ENCODE measurements around the gene TNK1.

Gene TNK1

DNA sequence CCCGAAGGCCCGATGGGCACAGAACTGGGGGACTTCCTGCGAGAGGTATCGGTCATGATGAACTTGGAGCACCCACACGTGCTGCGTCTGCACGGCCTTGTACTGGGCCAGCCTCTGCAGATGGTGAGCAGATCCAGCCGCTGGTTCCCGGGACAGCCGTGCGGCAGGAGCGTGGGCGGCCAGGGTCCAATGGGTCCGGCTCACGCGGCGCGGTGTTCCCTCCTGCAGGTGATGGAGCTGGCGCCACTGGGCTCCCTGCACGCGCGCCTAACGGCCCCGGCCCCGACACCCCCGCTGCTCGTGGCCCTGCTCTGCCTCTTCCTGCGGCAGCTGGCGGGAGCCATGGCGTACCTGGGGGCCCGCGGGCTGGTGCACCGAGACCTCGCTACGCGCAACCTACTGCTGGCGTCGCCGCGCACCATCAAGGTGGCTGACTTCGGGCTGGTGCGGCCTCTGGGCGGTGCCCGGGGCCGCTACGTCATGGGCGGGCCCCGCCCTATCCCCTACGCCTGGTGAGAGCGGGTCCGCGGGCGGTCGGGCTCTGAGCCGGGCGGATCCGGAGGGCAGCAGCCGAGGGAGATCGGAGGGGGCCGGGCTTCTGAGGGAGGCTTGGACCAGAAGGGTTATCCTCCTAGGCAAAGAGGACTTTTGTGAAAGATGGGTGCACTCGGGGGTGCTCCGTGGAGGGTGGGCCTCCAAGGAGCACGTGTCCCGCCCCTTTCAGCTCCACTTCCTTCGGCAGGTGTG, 3.0 kb downstream of the TNK1 start:
- TF ChIP-seq, protein P1, sequence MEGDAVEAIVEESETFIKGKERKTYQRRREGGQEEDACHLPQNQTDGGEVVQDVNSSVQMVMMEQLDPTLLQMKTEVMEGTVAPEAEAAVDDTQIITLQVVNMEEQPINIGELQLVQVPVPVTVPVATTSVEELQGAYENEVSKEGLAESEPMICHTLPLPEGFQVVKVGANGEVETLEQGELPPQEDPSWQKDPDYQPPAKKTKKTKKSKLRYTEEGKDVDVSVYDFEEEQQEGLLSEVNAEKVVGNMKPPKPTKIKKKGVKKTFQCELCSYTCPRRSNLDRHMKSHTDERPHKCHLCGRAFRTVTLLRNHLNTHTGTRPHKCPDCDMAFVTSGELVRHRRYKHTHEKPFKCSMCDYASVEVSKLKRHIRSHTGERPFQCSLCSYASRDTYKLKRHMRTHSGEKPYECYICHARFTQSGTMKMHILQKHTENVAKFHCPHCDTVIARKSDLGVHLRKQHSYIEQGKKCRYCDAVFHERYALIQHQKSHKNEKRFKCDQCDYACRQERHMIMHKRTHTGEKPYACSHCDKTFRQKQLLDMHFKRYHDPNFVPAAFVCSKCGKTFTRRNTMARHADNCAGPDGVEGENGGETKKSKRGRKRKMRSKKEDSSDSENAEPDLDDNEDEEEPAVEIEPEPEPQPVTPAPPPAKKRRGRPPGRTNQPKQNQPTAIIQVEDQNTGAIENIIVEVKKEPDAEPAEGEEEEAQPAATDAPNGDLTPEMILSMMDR (IDR thresholded peaks at IDR 0.05; ENCODE audit: control insufficient read depth, extremely low read depth, insufficient read depth), result no peak
- DNase-seq (ENCODE audit: low read depth), result no peak
- no peak overlapping the region for H3K4me3 ChIP-seq (ENCODE audit: low read depth, low read length)

DNA sequence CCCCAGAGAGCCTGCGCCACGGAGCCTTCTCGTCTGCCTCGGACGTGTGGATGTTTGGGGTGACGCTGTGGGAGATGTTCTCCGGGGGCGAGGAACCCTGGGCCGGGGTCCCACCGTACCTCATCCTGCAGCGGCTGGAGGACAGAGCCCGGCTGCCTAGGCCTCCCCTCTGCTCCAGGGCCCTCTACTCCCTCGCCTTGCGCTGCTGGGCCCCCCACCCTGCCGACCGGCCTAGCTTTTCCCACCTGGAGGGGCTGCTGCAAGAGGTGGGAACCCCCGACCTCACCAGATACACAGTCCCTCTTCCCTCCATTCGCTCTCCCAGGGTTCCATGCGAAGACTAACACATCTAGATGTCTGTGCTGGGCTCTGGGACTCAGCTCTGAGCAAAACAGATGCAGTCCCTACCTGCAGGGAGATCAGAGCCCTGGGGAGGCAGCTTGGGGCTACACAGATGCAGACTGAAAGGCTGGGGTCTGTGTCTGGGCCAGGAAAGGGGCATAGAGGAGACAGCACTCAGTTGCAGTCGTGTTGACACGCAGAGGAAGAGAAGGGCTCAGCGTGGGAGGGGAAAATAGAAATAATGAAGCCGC, 3.7 kb downstream of the TNK1 start:
- TF ChIP-seq, protein P1 (IDR thresholded peaks at IDR 0.05; ENCODE audit: control insufficient read depth, extremely low read depth, insufficient read depth), result no peak
- H3K4me3 ChIP-seq (ENCODE audit: low read depth, low read length), result no peak overlapping the region

DNA sequence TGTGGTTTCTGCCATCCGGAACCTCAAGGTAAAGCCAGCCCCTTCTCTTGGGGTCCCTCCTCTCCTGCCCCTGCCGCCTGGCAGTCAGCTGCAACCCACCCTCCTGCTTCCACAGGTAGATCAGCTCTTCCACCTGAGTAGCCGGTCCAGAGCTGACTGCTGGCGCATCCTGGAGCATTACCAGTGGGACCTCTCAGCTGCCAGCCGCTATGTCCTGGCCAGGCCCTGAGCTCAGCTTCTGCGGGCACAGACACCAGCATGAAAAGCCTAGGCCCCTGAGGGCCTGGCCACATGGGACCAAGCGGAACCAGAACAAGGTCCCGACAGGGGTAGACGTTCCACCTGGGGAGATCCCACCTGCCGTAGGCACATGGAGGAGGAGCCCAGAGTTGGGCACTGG, 8.0 kb downstream of the TNK1 start:
- no peak overlapping the region for H3K4me3 ChIP-seq (ENCODE audit: low read depth, low read length)
- DNase-seq (ENCODE audit: low read depth), result no peak
- TF ChIP-seq, protein P1 (IDR thresholded peaks at IDR 0.05; ENCODE audit: control insufficient read depth, extremely low read depth, insufficient read depth), result no peak

More for the DNA sequence above, 3.7 kb downstream of the TNK1 start:
- DNase-seq (ENCODE audit: low read depth), result no peak

DNA sequence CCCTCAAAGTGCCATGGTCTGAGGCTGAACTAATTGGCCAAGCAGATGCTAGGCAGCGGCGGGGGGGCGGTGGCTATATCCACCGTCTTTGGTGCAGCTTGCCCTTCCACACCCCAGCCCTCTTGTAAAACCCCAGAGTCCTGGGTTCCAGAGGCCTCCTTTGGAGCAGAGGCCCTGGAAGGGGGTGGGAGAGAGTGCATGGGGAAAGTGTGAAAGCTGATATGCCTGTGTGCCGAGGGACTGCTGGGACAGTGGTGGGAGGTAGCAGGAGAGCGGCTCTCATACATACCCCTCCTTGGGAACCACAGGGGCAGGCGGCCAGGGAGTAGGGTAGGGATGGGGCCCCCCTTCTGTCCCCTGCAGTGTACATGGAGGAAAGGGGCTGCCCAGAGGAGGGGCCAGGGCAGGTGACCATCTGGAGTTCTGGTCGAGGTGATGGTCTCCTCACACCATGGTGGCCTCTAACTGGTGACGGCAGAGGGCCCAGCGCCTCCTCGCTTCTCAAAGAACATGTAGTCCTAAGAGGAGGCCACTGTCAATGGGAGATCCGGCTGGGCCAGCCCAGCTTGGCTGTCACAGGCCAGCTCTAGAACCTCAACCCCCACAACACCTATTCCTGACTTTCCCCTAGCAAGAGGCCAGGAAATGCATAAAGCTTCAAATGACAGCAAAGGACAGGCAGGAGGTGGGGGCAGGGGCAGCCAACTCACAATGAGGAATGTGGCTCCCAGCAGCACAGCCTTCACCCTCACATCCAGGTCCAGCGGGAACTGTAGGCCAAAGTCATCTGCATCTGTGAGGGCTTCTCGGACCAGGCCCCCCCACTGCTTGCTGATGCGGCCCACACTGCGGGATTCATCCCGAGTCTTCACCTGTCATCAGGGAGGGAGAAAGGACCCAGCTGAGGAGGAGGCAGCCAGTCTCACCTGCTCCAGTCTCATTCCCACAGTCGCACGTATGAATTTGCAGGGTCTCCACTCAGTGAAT, 9.3 kb downstream of the TNK1 start:
- H3K4me3 ChIP-seq (ENCODE audit: low read depth, low read length), result no peak overlapping the region
- TF ChIP-seq, protein P1 (IDR thresholded peaks at IDR 0.05; ENCODE audit: control insufficient read depth, extremely low read depth, insufficient read depth), result no peak
- DNase-seq (ENCODE audit: low read depth), result no peak

DNA sequence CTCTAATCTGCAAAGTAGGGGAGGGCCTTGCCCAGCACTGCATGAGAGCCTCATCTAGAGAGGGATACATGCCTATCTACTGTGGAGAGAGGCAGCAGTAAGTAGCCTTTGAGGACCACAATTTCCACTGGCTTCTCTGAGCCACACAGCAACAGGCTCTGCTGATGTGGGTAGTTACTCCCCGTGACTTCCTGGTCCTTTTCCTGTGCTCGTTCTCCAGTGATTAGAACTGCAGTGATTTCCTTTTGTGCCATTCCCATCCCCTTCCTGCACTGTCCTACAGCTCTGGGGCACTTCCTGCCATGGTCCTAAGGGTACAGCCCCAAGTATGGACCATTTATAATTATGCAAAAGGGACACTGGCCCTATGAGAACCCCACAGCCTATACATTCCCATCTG, 10.4 kb downstream of the TNK1 start:
- DNase-seq (ENCODE audit: low read depth), result no peak

More for the DNA sequence above, 10.4 kb downstream of the TNK1 start:
- TF ChIP-seq, protein P1 (IDR thresholded peaks at IDR 0.05; ENCODE audit: control insufficient read depth, extremely low read depth, insufficient read depth), result no peak
- no peak overlapping the region for H3K4me3 ChIP-seq (ENCODE audit: low read depth, low read length)

Measured in LNCaP clone FGC (cell line).